HG03064 (cell line): ENCODE results near the gene CACNA1B.
"Not testable (repeated sequence)": the region's sequence is repeated elsewhere in the genome, so short reads cannot be mapped to it uniquely, and the experiment has no call there.

Experiments
- ATAC-seq: cut with Tn5 transposase; IDR thresholded peaks from one replicate; pipeline ENCODE4 v1.9.1; 2021; ENCODE audit warnings: low read depth; ENCODE audit not compliant: unreplicated experiment

CACNA1B gene

DNA sequence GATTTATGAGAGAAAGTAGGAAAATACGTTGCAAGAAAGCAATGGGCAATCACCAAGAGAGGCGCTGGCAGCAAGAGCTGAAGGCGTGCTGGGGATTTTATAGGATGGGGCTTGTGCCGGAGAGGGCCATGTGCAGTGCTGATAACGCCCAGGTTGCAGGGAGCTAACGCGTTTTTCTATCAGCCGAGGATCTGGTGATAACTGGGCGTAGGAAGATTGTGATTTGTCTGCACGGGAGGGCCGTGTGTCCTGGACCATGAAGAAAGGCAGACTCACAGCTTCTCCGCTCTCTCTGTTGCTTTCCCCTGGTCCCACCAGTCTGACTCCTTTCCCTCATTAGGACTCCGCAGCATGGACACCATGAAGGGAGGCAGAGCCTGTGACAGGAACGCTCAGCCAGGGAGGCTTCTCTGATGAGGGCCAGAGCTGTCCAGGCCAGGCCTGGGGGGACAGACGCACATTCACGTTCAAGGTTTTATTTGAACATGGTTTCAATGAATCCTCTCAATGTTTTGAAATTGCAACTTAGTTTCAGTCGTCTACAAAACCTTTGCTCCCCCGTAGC lies 11.9 kb upstream of the CACNA1B start:
- no peak for ATAC-seq

DNA sequence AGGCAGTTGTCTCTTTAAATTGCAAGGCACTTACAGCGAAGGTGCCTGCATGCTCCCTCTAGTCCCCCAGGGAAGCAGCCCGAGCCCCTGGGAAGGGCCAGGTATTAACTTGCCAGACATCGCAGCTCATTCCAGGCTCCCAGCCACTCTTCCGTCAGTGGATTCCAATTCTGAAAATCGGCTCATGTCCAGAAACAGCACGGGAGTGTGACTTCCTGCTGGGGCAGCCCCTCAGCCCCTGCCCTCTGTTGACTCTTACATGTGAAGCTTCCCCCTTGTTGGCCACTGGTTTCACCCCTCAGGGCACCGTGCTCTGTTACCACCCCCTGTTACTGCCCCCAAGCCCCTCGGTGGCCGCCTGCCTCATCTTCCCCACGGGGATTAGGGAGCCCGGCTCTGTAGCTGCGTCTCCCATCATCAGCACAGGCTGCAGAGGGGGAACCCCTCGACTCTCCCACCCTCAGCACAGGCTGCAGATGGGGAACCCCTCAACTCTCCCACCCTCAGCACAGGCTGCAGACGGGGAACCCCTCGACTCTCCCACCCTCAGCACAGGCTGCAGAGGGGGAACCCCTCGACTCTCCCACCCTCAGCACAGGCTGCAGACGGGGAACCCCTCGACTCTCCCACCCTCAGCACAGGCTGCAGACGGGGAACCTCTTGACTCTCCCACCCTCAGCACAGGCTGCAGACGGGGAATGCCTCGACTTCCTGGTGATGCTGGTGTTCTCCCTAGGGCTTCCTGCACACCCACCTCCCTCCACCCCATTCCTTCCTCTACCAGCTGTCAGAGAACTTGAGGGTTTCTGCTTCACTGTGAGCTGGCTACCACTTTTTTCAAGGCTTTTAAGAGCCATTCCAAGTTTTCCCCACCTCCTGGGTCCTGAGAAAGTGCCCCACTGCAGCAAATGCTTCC lies 11.1 kb upstream of the CACNA1B start:
- no peak for ATAC-seq

DNA sequence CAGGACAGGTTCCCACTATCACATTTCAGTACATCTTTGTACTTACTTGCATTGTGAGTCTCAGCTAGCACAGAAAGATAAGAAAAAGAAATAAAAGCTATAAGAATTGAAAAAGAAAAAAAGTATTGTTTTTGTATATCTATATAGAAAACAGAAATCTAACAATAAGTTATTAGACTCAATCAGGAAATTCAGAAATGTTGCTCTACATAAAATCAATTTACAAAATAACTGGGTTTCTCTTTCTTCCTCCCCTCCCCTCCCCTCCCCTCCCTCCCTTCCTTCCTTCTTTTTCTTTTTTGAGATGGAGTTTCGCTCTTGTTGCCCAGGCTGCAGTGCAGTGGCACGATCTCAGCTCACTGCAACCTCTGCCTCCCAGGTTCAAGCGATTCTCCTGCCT lies 7.2 kb upstream of the CACNA1B start:
- no peak for ATAC-seq

DNA sequence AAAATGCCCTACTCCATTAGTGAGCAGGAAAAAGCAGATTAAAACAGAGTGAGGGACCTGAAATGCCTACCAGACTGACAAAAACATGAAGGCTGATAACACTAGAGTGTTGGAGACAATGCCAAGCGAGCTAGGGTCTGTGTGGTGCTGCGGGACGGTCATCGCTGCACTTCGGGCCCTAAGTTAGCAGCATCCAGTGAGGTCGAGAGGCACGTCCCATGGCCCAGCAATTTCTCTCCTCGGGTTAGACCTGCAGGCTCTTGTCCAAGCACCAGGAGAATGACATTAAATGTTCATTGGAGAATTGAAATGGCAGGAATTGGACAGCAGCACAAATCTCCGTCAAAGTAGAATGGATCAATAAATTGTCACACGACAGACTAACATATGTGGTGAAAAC lies 5.3 kb upstream of the CACNA1B start:
- ATAC-seq: no peak

DNA sequence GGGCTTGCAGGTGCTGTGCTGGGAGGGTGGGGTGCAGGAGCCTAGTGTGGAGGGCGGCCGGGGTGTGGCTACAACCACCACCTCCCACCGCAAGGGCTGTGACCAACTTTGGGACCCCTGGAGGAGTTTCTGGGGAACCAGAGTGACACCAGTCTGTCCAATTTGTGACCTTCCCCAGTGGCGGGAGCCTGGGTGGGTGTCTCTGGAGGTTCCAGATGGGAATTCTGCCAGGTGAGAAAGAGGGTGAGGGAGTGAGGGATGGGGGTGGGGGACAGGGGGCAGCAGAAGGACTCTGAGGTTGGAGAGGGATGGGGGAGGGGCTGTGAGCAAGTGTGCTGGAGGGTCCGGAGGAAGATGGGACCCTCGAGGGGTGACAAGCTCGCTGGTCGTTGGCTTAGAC lies 4.2 kb upstream of the CACNA1B start:
- no peak for ATAC-seq

DNA sequence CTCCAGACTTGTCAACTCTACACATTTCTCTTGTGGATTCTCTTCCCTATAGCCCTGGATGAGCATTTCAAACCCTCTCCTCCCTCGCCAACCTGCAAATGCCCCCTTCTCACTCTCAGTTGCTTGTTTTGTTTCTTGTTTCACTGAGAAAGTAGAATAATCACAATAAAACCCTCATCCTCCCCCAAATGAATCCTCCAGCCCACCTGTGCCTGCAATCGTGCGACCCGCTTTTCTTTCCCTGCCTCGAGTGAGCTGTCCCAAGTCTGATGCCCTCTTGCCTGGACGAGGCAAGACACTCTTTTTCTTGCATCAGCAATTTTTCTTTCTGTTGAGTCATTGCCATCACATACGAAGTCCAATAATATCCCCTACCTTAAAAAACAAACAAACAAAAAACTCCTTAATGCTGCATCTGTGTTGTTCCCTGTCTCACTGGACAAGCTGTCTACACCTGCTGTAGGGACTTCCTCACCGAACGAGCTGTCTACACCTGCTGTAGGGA lies 3.7 kb upstream of the CACNA1B start:
- ATAC-seq: no peak

DNA sequence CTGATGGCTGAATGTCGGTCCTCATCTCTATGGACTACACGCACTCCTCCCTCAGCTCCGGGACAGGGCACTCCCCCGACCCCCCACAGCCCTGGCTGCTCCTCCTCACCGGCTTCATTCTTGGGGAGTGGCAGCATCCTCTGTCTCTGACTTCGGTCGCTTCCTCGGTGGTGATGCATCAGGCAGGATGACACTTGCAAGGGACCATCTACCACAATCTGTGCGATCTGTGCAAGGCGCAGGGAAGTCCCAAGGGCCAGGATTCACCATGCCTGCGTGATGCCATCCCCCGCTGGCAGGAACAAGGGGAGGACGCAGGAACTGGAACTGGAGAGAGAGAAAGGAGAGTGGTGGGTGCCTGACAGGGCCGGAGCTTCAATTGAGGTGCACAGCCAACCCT lies 2.2 kb upstream of the CACNA1B start:
- ATAC-seq: no peak

DNA sequence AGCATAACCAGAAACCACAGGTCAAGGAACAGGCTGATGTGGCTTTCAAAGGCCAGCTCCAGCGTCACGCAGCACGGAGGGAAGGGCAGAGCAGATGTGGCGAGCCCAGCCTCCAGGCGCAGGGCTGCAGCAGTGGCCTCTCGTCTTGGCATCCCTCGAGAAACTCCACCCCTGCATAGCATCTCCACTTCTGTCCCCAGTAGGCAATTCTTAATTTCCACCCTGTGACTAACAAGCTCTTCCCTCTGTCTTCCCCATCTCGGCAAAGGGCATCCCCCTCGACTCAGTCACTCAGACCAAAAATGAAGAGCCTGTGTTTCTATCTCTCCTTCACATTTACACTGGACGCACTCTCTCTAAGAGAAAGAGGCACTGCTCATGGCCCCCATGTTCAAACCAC lies 1.7 kb upstream of the CACNA1B start:
- no peak for ATAC-seq

DNA sequence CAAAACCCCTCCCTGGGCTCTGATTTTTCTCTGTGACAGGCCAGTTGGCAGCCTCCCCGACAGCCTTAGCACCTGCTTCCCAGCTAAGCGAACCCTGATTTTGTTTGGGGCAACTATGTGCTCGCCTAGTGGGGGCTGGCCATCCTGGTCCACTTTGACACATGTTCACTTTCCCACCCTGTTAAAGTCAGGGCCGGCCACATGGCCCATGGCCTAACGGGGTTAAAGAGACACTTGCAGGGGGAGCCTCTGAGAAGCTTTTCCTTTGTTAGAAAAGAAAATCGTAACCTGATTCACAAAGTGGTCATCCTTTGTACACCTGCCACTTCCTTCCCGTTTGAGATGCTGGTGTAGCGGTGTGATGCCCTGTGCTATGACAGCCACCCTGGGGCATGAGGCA lies 1.3 kb upstream of the CACNA1B start:
- ATAC-seq: no peak

DNA sequence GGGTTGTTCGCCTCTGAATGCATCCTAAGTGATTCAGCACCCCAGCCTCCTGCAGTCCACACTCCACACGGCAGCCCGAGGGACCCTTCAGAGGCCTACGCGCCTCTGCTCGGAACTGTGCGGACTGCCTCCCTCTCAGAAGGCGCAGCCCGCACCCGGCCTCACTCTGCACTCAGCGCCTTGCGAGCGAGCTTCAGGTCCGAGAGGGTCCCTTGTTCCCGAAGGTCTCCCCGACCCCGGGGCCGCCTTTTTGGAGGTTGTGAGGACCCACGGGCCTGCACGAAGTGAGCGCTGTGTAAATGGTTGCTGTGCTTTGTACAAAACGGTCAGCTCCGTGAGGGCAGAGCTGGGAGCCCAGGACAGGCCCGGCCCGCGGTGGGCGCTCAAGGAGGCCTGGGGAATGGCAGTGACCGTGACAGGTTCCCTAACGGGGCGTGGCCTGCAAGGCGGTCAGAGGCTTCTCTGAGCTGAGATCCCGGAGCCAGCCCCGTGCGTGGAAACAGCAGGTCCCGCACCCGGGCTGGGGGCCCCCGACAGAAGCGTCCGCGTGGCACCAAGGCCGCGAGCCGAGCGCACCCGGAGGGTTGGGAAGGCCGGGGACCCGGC lies 698 bp upstream of the CACNA1B start:
- no peak for ATAC-seq

DNA sequence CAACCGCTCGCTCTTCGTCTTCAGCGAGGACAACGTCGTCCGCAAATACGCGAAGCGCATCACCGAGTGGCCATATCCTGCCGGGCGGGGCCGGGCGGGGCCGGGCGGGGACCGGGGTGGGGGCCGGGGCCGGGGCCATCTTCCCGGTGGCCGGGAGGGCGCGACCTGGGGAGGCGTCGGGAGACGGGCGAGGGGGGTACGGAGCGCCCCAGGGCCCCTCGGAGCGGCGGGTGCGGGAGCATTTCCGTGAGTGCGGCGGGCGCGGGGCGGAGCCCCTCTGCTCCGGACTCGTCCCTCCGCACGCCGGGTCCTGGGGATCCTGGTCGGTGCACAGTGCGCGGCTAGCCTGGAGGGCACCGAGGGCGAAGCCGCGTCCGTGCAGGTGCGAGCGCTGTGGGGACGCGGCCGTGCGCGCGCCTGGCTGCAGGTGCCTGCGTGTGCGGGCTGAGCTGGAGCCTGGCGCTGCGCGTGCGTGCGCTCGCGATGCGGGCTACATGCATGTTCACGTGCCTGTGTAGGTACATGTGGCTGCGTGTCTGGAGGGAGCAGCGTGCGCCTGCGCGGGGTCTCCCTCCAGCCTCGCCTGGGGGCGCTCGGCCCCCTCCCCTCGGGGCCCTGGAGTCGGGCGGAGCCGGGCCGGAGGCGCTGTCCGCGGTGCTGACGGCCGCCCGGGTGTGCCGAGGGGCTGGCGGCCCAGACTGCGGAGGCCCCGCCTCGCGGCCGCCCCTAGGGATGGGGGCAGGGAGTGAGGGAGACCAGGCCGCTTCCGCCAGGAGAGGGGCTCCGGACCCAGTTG lies 762 bp downstream of the CACNA1B start:
- no peak for ATAC-seq

DNA sequence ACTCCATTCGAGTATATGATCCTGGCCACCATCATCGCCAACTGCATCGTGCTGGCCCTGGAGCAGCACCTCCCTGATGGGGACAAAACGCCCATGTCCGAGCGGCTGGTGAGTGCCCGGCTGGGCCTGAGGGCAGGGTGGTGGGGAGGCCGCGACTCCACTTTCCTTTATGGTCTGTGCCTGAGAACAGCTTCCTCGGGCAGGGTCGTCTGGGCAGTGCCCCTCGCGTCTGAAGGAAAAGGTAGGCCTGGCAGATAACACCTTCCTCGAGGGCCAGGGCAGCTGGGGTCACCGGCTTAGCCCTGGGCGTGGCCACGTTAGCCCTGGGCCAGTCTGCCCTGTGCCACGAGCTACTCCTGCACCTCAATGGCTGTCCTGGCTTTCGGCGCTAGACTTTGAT lies 1.5 kb downstream of the CACNA1B start:
- ATAC-seq: no peak

DNA sequence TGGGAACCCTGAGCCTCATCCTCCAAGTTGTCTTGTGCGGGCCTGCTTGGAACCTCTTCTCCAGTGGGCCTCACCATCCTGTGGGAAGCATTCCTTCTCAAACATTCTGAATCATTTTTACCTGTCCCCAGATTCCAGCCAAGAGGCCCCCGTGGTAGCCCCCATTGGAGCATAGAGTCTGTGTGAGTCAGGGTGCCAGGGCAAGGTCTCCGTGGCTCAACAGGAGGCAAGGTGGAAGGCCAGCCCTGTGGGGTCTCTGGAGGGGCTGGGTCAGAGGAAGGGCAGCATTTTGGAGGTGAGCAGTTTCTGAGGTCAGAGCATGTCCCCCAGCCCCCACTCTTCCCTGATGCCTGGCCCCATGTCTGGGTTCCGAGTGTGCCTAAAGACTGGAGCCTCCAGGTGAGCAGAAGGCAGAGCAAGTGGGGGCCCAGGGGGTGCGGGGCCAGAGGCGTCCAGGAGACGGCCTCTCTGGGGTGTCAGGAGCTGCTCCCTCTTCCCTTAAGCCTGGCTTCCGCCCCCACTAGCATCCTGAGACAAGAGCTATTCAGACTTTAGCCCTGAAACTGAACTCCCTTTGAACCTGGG lies 2.1 kb downstream of the CACNA1B start:
- no peak for ATAC-seq

DNA sequence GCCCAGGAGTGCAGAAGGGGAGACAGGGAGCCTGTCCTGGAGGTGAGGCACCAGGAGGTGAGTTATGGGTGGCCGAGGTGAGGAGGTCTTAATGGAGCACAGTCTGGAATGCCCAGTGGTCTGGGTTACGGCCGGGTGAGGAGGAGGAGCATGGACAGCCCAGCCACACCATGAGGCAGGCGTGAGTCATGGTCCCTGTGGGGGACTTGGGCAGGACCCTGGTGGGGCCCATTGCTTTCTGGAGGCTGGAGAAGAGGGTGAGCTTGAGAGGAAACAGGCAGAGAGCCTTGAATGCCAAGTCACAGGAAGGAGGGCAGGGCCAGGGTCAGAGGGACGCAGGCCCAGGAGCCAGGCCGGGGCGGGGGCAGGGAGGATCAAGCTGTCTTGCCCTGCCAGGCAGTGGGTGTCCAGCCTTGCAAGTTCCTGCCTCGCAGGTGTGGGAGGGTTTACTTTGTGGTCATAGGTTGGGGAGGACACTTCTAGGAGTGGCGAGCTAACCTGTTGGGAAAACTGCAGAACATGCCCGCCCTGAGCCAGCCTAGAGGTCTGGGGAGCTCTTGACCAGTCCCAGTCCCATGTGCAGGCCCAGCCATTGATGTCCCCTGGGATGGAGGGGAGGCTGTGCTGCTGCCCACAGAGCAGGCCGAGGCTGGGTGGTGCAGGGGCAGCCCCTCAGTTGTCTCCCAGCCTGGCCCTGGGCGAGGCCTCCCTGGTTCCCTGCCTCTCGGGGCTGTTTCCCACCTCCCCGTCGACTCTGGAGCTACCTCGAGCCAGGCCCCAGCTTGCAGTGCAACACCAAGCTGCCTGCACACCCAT lies 2.8 kb downstream of the CACNA1B start:
- ATAC-seq: no peak

DNA sequence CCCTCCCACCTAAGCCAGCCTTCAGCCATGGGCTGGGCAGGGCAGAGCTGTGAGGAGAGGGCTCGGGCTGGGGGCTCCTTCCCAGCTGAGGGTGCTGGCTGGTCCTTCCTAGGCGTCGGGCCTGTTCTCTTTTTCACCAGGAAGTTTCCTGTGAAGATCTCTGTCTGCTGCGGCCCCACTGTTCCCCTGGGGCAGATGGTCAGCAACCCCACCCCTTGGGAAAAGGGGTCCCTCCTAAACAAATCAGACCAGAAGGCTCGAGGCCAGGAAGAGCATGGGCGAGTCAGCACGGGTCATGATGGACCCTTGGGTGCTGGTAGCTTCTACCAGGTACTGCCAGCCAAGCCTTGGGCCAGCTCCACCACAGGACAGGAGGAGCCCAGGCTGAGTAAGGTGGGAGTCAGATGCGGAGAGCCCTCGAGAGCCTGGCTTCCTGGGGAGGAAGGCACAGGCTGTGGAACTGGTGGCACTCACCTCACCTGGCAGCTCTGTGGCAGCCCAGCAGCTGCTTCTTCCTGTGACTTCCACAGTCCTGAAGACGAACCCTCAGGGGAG lies 3.5 kb downstream of the CACNA1B start:
- no peak for ATAC-seq

DNA sequence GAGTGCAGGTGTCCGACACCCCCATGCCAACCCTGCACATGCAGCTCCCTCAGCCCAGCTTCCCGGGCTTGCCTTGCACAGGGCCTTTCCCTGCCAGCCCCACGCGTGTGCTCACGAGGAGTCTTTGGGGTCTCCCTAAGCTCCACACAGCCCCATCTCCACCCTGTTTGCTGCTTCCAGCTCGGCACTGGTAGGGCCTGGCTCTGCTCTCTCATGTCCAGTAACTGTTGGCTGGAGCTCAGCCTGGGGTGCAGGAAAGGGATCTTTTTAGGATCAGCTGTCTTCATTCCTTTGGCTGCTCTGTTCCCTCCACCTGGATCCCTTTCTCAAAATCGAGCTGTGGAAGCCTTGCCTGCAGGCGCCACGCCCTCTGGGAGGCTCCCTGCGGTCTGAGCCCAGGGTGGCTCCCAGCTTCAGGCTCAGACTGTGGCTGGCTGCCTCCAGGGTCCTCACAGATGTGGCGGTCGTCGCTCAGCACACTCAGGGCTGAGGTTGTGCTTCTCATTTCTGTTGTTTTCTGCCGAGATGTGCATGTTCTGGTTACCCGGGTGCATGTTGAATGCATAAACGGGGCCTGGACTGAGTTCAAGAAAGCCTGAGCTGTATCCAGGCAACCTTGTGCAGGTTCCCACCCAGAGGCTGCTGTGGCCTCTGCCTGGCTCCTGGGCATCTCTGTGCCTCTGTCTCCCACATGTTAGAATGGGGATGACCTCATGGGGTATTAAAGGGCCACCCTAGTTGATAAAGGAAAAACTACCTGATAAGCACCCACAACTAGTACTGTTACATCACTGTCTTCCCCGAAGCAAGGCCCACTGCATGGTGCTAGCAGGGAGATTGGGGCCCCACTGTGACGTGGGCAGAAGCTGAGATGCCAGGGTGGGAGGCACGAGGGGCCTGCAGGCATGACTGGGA lies 4.3 kb downstream of the CACNA1B start:
- ATAC-seq: no peak

DNA sequence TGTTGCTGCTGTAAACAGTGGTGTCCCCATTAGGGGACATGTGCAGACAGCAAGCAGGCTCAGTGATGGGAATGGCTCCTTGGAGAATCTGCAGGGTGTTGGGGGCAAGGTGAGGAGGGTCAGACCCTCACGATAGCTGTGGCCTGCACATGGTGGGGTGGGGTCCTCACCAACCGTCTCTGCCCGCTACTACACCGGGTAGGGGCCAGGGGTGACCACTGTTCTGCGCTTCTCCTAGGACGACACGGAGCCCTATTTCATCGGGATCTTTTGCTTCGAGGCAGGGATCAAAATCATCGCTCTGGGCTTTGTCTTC lies 4.9 kb downstream of the CACNA1B start:
- no peak for ATAC-seq

DNA sequence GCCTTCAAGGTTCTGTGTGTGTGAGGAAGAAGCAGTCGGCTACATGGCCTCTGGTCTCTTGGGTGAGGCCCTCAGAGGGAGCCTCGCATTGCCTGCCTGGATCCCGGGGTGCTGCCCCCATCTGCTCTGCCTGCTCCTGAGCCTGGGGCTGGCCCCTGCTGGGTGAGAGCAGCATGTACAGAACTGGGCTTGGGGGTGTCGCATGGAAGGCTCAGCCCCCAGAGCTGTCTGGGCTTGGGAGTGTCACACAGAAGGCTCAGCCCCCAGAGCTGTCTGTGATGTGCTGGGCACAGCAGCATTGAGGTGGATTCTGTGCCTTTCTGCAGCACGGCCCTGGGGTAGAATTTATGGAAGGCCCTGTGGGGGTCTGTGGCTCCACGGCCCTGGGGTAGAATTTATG lies 6.4 kb downstream of the CACNA1B start:
- not testable (repeated sequence) for ATAC-seq

DNA sequence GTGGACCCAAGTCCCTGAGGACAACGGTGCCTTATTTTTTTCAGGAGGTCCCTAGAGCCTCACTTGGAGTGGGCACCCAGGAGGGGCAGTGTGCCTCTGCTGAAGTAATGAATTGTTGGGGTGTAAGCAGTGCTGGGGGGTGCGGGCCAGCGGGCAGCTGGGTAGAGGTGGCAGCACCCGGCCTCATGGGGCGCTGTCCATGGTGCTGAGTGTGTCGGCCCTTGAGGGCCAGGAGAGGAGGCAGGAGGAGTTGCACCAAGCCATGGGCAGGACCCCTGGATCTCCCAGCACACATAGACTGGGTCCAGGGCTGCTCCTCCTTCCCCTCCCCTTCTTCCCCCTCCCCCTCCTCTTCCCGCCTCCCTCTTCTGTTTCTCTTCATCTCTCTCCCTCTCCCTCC lies 7.0 kb downstream of the CACNA1B start:
- not testable (repeated sequence) for ATAC-seq
